Suprapubic skin (tissue), 4 donors: Measurements from ENCODE around the gene MARCHF10. TPM values are rescaled to one million over a fixed set of nuclear protein-coding genes. Genes with fewer than 3 reads are reported as not detected.

Experiments
- DNase-seq, 2 donors: peaks; one replicate each; pipeline ENCODE4 v3.0.0-alpha.2; 2019; ENCODE audit warnings: low spot score in 2 of 2
- H3K27ac ChIP-seq: fragments of 200-600 bp; sonication (generic); one replicate; pipeline ENCODE4 v1.5.1; 2019
- H3K27me3 ChIP-seq: fragments of 200-600 bp; sonication (generic); one replicate; pipeline ENCODE4 v1.5.1; 2019
- H3K36me3 ChIP-seq: fragments of 200-600 bp; sonication (generic); one replicate; pipeline ENCODE4 v1.5.1; 2019
- H3K4me1 ChIP-seq: fragments of 200-600 bp; sonication (generic); one replicate; pipeline ENCODE4 v1.5.1; 2019
- H3K4me3 ChIP-seq: fragments of 200-600 bp; sonication (generic); one replicate; pipeline ENCODE4 v1.5.1; 2019; ENCODE audit warnings: mild to moderate bottlenecking
- H3K9me3 ChIP-seq: fragments of 200-600 bp; sonication (generic); one replicate; pipeline ENCODE4 v1.5.1; 2019
- CTCF ChIP-seq, 2 donors: fragments of 200-600 bp in 1 of 2; fragments of 450-650 bp in 1 of 2; sonication (generic) in 1 of 2; IDR thresholded peaks; one replicate each; pipeline ENCODE4 v1.5.1; 2016 to 2019; ENCODE audit warnings: antibody characterized with exemption in 2 of 2, mild to moderate bottlenecking in 1 of 2, moderate library complexity in 1 of 2
- EP300 ChIP-seq: sonication (generic); formaldehyde crosslinking; IDR thresholded peaks from one replicate; pipeline ENCODE4 v1.6.1; 2017; ENCODE audit warnings: antibody characterized with exemption
- POLR2A ChIP-seq, 2 donors: fragments of 450-650 bp; IDR thresholded peaks; one replicate each; pipeline ENCODE4 v1.6.1; 2017; ENCODE audit warnings: antibody characterized with exemption in 2 of 2, mild to moderate bottlenecking in 2 of 2, moderate library complexity in 2 of 2
- POLR2AphosphoS5 ChIP-seq, 3 donors: sonication (generic); formaldehyde crosslinking; IDR thresholded peaks; one replicate each; pipeline ENCODE4 v1.6.1; 2017; ENCODE audit warnings: antibody characterized with exemption in 3 of 3
- WGBS: methylation state at CpG from one replicate; pipeline ENCODE4 v1.1.5; 2018; 5-methylcytosine and 5-hydroxymethylcytosine counted together
- total RNA-seq, 4 donors: library from RNA; depleted of rRNA; stranded (reverse); fragments of >200 nt; gene quantifications; one replicate each; pipeline ENCODE4 v1.1.0, GENCODE V29; 2016

MARCHF10 gene
- total RNA-seq, 4 donors from 2014 or later: not detected

- no peak for TF ChIP-seq POLR2AphosphoS5 (IDR thresholded peaks at IDR 0.05)
- no peak for TF ChIP-seq EP300
- TF ChIP-seq CTCF (IDR thresholded peaks at IDR 0.05): no peak
- no peak for TF ChIP-seq POLR2A (IDR thresholded peaks at IDR 0.05)
- 93% methylated on average over 9 of the region's 9 CpGs for WGBS
- no peaks in the 10 kb centered on the region for H3K4me1 ChIP-seq
- H3K9me3 ChIP-seq: no peaks in the 10 kb centered on the region
- no peak overlapping the region for H3K27ac ChIP-seq
- no peak overlapping the region for H3K4me3 ChIP-seq
- H3K27me3 ChIP-seq: no peaks in the 10 kb centered on the region
- no peak for DNase-seq
- H3K36me3 ChIP-seq: no peaks in the 10 kb centered on the region
Measured at GRCh38 chr17:62738281-62738680, 69.8 kb downstream of the MARCHF10 start.

GRCh38 chr17:62737513-62737912 is 70.6 kb downstream of the MARCHF10 start:
- no peak for TF ChIP-seq POLR2A (IDR thresholded peaks at IDR 0.05)
- no peak for TF ChIP-seq CTCF (IDR thresholded peaks at IDR 0.05)
- TF ChIP-seq EP300: no peak
- no peak for TF ChIP-seq POLR2AphosphoS5 (IDR thresholded peaks at IDR 0.05)
- no peak overlapping the region for H3K4me3 ChIP-seq
- no peaks in the 10 kb centered on the region for H3K9me3 ChIP-seq
- no peaks in the 10 kb centered on the region for H3K4me1 ChIP-seq
- H3K36me3 ChIP-seq: no peaks in the 10 kb centered on the region
- no peak overlapping the region for H3K27ac ChIP-seq
- no peak for DNase-seq
- no peaks in the 10 kb centered on the region for H3K27me3 ChIP-seq
- 65% methylated on average over 8 of the region's 8 CpGs for WGBS

- H3K9me3 ChIP-seq: no peaks in the 10 kb centered on the region
- H3K36me3 ChIP-seq: no peaks in the 10 kb centered on the region
- H3K27ac ChIP-seq: no peak overlapping the region
- no peak overlapping the region for H3K4me3 ChIP-seq
- no peaks in the 10 kb centered on the region for H3K4me1 ChIP-seq
- no peaks in the 10 kb centered on the region for H3K27me3 ChIP-seq
- DNase-seq: no peak
- TF ChIP-seq EP300: no peak
- TF ChIP-seq POLR2AphosphoS5 (IDR thresholded peaks at IDR 0.05): no peak
- no peak for TF ChIP-seq POLR2A (IDR thresholded peaks at IDR 0.05)
- no peak for TF ChIP-seq CTCF (IDR thresholded peaks at IDR 0.05)
- WGBS: 81% methylated on average over 7 of the region's 7 CpGs
Measured at GRCh38 chr17:62735044-62735651, 73.0 kb downstream of the MARCHF10 start.

- DNase-seq: no peak
- 56% methylated on average over 5 of the region's 5 CpGs for WGBS
- Histone ChIP-seq H3K4me3 (no peak overlapping the region), H3K27ac (no peak overlapping the region), H3K36me3 (no peaks in the 10 kb centered on the region), H3K27me3 (no peaks in the 10 kb centered on the region), H3K9me3 (no peaks in the 10 kb centered on the region), H3K4me1 (no peaks in the 10 kb centered on the region)
- no peak for TF ChIP-seq POLR2AphosphoS5 (IDR thresholded peaks at IDR 0.05)
- TF ChIP-seq EP300: no peak
- no peak for TF ChIP-seq CTCF (IDR thresholded peaks at IDR 0.05)
- no peak for TF ChIP-seq POLR2A (IDR thresholded peaks at IDR 0.05)
Measured at GRCh38 chr17:62732125-62732524, 76.0 kb downstream of the MARCHF10 start.

- no peak for DNase-seq
- no peaks in the 10 kb centered on the region for H3K36me3 ChIP-seq
- H3K27ac ChIP-seq: no peak overlapping the region
- TF ChIP-seq POLR2AphosphoS5 (IDR thresholded peaks at IDR 0.05): no peak
- H3K4me3 ChIP-seq: no peak overlapping the region
- H3K9me3 ChIP-seq: no peaks in the 10 kb centered on the region
- peaks cover 8% of the 10 kb centered on the region for H3K4me1 ChIP-seq
- H3K27me3 ChIP-seq: no peaks in the 10 kb centered on the region
- 69% methylated on average over 6 of the region's 6 CpGs for WGBS
Measured at GRCh38 chr17:62727916-62728672, 80.0 kb downstream of the MARCHF10 start.
